Activated CD8-positive, alpha-beta T cell treated with anti-CD3 and anti-CD28 coated beads, Interleukin-2, amount 10 ng/mL, durations not matched to agents 7 days and 5 days (primary cell): Measurements from ENCODE around the gene RHEB. TPM values are rescaled to one million over a fixed set of nuclear protein-coding genes. Genes with fewer than 3 reads are reported as not detected.

Experiments
- ATAC-seq: fragments of 150-1000 bp; cut with Tn5 transposase; one replicate; pipeline ENCODE4 v1.10.0; 2021; ENCODE audit warnings: moderate library complexity
- CTCF ChIA-PET: fragments of 350-600 bp; sonication (Branson Sonifier 250); formaldehyde crosslinking; loops from one replicate; lab custom pipeline; 2021; ENCODE audit warnings: antibody characterized with exemption; lab: Charles Lee
- POLR2A ChIA-PET: fragments of 350-600 bp; sonication (Branson Sonifier 250); formaldehyde crosslinking; loops from one replicate; lab custom pipeline; 2021; ENCODE audit warnings: antibody characterized with exemption; lab: Charles Lee
- DNase-seq: peaks from one replicate; pipeline ENCODE4 v3.0.0-alpha.2; 2020
- H3K27ac Mint-ChIP-seq: one replicate; pipeline ENCODE4 v1.8.0; 2021; ENCODE audit warnings: mild to moderate bottlenecking, mixed read lengths
- H3K27me3 Mint-ChIP-seq: one replicate; pipeline ENCODE4 v1.8.0; 2021; ENCODE audit warnings: low read depth, mixed read lengths
- H3K36me3 Mint-ChIP-seq: one replicate; pipeline ENCODE4 v1.8.0; 2021; ENCODE audit warnings: low read depth, mixed read lengths
- H3K4me1 Mint-ChIP-seq: one replicate; pipeline ENCODE4 v1.8.0; 2021; ENCODE audit warnings: low read depth, mixed read lengths
- H3K4me3 Mint-ChIP-seq: one replicate; pipeline ENCODE4 v1.8.0; 2021; ENCODE audit warnings: mild to moderate bottlenecking, mixed read lengths
- H3K9me3 Mint-ChIP-seq: one replicate; pipeline ENCODE4 v1.8.0; 2022; ENCODE audit warnings: mixed read lengths; ENCODE audit not compliant: insufficient read depth
- total RNA-seq, 2 experiments: library from RNA; stranded (reverse); gene quantifications; one replicate each; pipeline ENCODE4 v1.2.3, GENCODE V29; 2021

Gene RHEB
- total RNA-seq, 2 experiments from 2014 or later = 81.1 to 90.3 TPM

DNA sequence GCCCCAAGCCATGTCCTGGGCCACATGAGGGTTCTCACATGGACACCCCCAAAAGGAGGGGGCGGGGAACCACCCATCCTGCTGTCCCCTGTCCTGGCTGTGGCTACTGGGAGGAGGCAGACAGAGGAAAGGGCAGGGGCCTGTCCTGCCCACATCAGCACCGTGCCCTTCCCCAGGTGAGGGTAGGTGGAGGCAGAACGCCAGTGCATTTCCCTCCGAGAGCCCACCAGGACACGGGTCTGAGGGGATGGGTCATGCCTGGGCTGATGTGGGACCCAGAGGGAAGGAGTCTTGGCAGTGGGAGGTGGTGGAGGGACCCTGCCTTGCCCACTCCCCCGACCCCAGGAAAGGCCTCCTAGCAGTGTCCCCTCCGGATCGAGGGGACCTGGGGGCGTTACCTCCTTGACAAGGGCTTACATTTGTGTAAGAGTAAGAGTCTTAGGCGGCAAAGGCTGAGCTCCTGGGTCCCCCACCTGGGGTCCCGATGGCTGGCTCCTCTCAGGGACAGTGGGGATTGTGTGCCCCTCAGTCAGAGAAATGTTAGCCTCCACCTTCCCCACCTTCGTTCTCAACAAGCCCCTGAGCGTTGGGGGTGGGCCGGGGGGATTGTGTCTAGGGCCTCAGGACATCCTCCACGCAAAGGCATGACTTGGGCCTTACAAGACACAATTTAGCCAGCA lies 85.8 kb downstream of the RHEB start:
- DNase-seq (no peak), ATAC-seq (no peak)
- Mint-ChIP-seq H3K4me1 (peaks cover 43% of the 10 kb centered on the region), H3K36me3 (no peaks in the 10 kb centered on the region), H3K27ac (peak overlapping the region; percentile 87), H3K9me3 (no peaks in the 10 kb centered on the region), H3K27me3 (no peaks in the 10 kb centered on the region), H3K4me3 (no peak overlapping the region)
- CTCF ChIA-PET = interaction anchor here (0.8 to 3.2 kb wide), 5 partner anchors 8 to 119 kb away, joined by 4 to 25 read pairs (median 6); no protein-coding TSS in a partner anchor
- POLR2A ChIA-PET = interaction anchor here (1.1 to 1.5 kb wide), 2 partner anchors 14 to 22 kb away, joined by 3 read pairs; no protein-coding TSS in a partner anchor

DNA sequence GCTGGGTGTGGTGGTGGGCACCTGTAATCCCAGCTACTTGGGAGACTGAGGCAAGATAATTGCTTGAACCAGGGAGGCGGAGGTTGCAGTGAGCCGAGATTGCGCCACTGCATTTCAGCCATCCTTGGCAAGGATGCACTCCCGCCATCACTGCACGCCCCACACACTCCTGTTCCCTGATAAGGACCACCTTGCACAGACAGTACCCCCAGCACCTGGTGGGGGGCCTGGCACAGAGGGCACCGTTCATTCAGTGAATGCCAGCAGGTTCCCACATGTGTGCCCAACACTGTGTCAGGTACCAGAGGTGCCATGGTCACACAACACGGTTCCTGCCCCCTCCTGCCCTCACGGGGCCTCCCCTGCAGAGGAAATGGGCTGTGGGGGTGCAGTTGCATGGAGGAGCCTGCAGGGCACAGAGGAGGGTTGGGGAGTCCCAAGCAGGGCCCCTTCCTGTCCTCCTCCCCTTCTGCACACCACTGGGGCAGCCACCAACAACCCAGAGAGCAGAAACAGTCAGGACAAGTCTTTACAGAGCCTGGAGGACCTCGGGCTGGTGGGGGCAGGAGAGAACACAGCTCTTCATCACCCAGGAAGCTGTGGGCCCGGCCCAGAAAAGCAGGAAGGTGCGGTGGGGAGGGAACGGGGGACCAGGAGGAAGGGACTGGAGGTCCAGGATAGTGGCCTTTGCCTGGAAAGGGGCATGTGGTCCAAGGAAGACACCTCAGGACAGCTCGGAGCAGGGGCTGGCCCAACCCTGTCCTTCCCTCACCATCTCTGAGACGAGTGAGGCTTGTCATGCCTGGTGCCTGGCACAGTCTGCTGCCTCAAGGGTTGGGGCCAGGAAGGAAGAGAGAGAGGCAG lies 86.8 kb downstream of the RHEB start:
- H3K27ac Mint-ChIP-seq = peak overlapping the region; percentile 87
- DNase-seq (peak; percentile 83), ATAC-seq (peak; percentile 77)
- ChIA-PET POLR2A (interaction anchor here (1.1 to 1.5 kb wide), 2 partner anchors 15 to 21 kb away, joined by 3 read pairs; no protein-coding TSS in a partner anchor), CTCF (interaction anchor here (0.8 to 3.2 kb wide), 5 partner anchors 9 to 118 kb away, joined by 4 to 25 read pairs (median 6); no protein-coding TSS in a partner anchor)
- H3K9me3 Mint-ChIP-seq = no peaks in the 10 kb centered on the region
- H3K27me3 Mint-ChIP-seq = no peaks in the 10 kb centered on the region
- peak overlapping the region; percentile 56 for H3K4me3 Mint-ChIP-seq
- no peaks in the 10 kb centered on the region for H3K36me3 Mint-ChIP-seq
- H3K4me1 Mint-ChIP-seq = peaks cover 52% of the 10 kb centered on the region

- no peak overlapping the region for H3K27ac Mint-ChIP-seq
- H3K27me3 Mint-ChIP-seq = peaks cover under 1% of the 10 kb centered on the region
- H3K4me3 Mint-ChIP-seq = no peak overlapping the region
- ATAC-seq (no peak), DNase-seq (no peak)
- ChIA-PET POLR2A (interaction anchor here (1.1 to 1.5 kb wide), 2 partner anchors 16 to 20 kb away, joined by 3 read pairs; no protein-coding TSS in a partner anchor), CTCF (interaction anchor here (3.2 kb wide), 1 partner anchor 17 kb away, joined by 25 read pairs; no protein-coding TSS in a partner anchor)
- no peaks in the 10 kb centered on the region for H3K9me3 Mint-ChIP-seq
- peaks cover 55% of the 10 kb centered on the region for H3K4me1 Mint-ChIP-seq
- H3K36me3 Mint-ChIP-seq = no peaks in the 10 kb centered on the region
Measured at GRCh38 chr7:151431768-151432311, 87.9 kb downstream of the RHEB start.

DNA sequence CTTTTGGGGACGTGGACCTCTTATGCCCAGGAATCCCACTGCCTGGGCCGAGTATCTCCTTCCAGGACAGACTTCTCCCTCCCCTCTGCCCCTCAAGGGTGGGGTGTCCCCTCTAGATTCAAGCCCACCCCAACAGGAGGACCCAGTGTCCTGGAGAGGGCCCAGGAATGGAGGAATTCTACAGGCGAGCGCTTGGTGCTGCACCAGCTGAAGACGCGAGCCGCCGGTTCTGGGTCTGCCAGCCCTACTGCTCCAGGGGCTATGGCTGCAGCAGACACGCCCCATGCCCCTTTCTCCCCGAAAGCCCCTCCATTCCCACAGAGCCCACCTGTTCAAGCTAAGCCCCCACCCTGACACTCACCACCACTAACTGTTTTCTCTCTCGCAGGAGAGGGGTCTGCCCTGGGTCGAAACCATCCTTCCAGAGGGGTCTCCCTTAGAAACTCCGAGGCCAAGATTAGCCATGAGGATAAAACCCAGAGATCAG lies 88.4 kb downstream of the RHEB start:
- no peak for ATAC-seq
- Mint-ChIP-seq H3K27me3 (peaks cover 5% of the 10 kb centered on the region), H3K27ac (no peak overlapping the region), H3K36me3 (no peaks in the 10 kb centered on the region), H3K4me3 (no peak overlapping the region), H3K4me1 (peaks cover 55% of the 10 kb centered on the region), H3K9me3 (no peaks in the 10 kb centered on the region)
- POLR2A ChIA-PET = interaction anchor here (1.1 kb wide), 1 partner anchor 19 kb away, joined by 3 read pairs; no protein-coding TSS in a partner anchor
- DNase-seq = no peak
- CTCF ChIA-PET = no interaction called here

- Mint-ChIP-seq H3K36me3 (no peaks in the 10 kb centered on the region), H3K9me3 (no peaks in the 10 kb centered on the region), H3K27me3 (peaks cover 5% of the 10 kb centered on the region), H3K27ac (no peak overlapping the region), H3K4me3 (peak overlapping the region; percentile 44), H3K4me1 (peaks cover 55% of the 10 kb centered on the region)
- ChIA-PET CTCF (interaction anchor here (0.9 to 1.6 kb wide), 5 partner anchors 12 to 78 kb away, joined by 3 to 13 read pairs (median 4); partner anchors contain the start of gene WDR86), POLR2A (interaction anchor here (1.0 to 1.1 kb wide), 2 partner anchors 18 to 67 kb away, joined by 3 read pairs; no protein-coding TSS in a partner anchor)
- DNase-seq (no peak), ATAC-seq (no peak)
Measured at GRCh38 chr7:151430391-151431205, 89.1 kb downstream of the RHEB start.

GRCh38 chr7:151429560-151430331 lies 89.9 kb downstream of the RHEB start:
- Mint-ChIP-seq H3K4me3 (peak overlapping the region; percentile 44), H3K4me1 (peaks cover 55% of the 10 kb centered on the region), H3K9me3 (no peaks in the 10 kb centered on the region), H3K27ac (peak overlapping the region; percentile 88), H3K36me3 (no peaks in the 10 kb centered on the region), H3K27me3 (peaks cover 8% of the 10 kb centered on the region)
- peak; percentile 74 for ATAC-seq
- CTCF ChIA-PET = interaction anchor here (0.9 to 1.6 kb wide), 5 partner anchors 11 to 77 kb away, joined by 3 to 13 read pairs (median 4); partner anchors contain the start of gene WDR86
- peak; percentile 84 for DNase-seq
- POLR2A ChIA-PET = interaction anchor here (1.0 kb wide), 1 partner anchor 66 kb away, joined by 3 read pairs; no protein-coding TSS in a partner anchor

GRCh38 chr7:151429237-151429559 lies 90.5 kb downstream of the RHEB start:
- CTCF ChIA-PET = interaction anchor here (1.4 kb wide), 1 partner anchor 61 kb away, joined by 8 read pairs; no protein-coding TSS in a partner anchor
- no peaks in the 10 kb centered on the region for H3K9me3 Mint-ChIP-seq
- DNase-seq = no peak
- no peaks in the 10 kb centered on the region for H3K36me3 Mint-ChIP-seq
- peaks cover 55% of the 10 kb centered on the region for H3K4me1 Mint-ChIP-seq
- no peak for ATAC-seq
- POLR2A ChIA-PET = interaction anchor here (1.1 kb wide), 1 partner anchor 15 kb away, joined by 5 read pairs; no protein-coding TSS in a partner anchor
- H3K27me3 Mint-ChIP-seq = peaks cover 12% of the 10 kb centered on the region
- peak overlapping the region; percentile 44 for H3K4me3 Mint-ChIP-seq
- peak overlapping the region; percentile 88 for H3K27ac Mint-ChIP-seq

- Mint-ChIP-seq H3K27me3 (peaks cover 12% of the 10 kb centered on the region), H3K4me3 (no peak overlapping the region), H3K9me3 (no peaks in the 10 kb centered on the region), H3K27ac (peak overlapping the region; percentile 63), H3K4me1 (peaks cover 55% of the 10 kb centered on the region), H3K36me3 (no peaks in the 10 kb centered on the region)
- POLR2A ChIA-PET = interaction anchor here (1.1 kb wide), 1 partner anchor 16 kb away, joined by 5 read pairs; no protein-coding TSS in a partner anchor
- no peak for ATAC-seq
- DNase-seq = no peak
- CTCF ChIA-PET = interaction anchor here (1.2 to 1.4 kb wide), 2 partner anchors 13 to 60 kb away, joined by 3 to 8 read pairs; no protein-coding TSS in a partner anchor
Measured at GRCh38 chr7:151428378-151429236, 91.1 kb downstream of the RHEB start.

DNA sequence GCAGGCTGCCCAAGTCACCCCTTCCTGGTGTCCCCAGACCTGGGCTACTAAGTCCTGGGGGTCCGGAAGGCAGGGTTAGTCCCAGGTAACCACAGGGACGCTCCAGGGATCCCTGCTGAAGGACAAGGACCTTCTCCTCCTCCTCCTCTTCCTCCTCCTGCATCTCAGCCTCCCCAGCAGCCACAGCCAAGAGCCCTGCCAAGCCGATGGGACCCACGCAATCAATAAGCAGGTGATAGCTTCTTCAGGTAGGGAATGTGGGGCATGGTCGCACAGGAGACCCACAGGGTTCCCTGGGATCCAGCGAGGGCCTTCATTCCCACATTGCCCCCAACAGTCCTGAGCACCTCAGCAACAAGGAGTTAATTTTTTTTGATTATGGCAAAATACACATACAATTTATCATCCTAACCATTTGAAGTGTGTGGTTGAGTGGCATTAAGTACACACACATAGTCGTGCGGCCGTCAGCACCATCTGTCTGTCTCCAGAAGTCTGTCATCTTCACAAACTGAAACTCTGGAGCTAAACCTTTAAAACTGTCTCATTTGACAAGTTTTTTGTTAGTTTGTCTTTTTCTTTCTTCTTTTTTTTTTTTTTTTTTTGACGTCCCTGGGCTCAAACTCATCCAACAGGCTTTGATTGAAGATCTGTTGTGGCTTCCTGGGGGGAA lies 91.9 kb downstream of the RHEB start:
- no peak for DNase-seq
- POLR2A ChIA-PET = interaction anchor here (1.1 kb wide), 1 partner anchor 16 kb away, joined by 5 read pairs; no protein-coding TSS in a partner anchor
- peaks cover 47% of the 10 kb centered on the region for H3K4me1 Mint-ChIP-seq
- CTCF ChIA-PET = interaction anchor here (1.2 kb wide), 1 partner anchor 14 kb away, joined by 3 read pairs; no protein-coding TSS in a partner anchor
- ATAC-seq = no peak
- H3K36me3 Mint-ChIP-seq = no peaks in the 10 kb centered on the region
- peaks cover 12% of the 10 kb centered on the region for H3K27me3 Mint-ChIP-seq
- H3K9me3 Mint-ChIP-seq = no peaks in the 10 kb centered on the region
- peak overlapping the region; percentile 63 for H3K27ac Mint-ChIP-seq
- H3K4me3 Mint-ChIP-seq = no peak overlapping the region
